Gastrocnemius medialis (tissue), 4 donors: Measurements from ENCODE around the gene ARL8B.

Source experiments
- CTCF ChIP-seq, 5 experiments: fragments of 450-650 bp in 3 of 5; fragments of 200-600 bp in 2 of 5; sonication (generic) in 2 of 5; IDR thresholded peaks in 4 of 5; conservative IDR thresholded peaks in 1 of 5; 1 replicate in 4 of 5; 2 replicates in 1 of 5; pipeline ENCODE4 v1.5.1; 2016 to 2019; ENCODE audit warnings: antibody characterized with exemption in 5 of 5, mild to moderate bottlenecking in 3 of 5, moderate library complexity in 3 of 5
- POLR2A ChIP-seq, 2 donors: fragments of 450-650 bp; IDR thresholded peaks; one replicate each; pipeline ENCODE4 v1.6.1; 2017; ENCODE audit warnings: antibody characterized with exemption in 2 of 2, mild to moderate bottlenecking in 2 of 2, moderate library complexity in 2 of 2

GRCh38 chr3:5093731-5094130 is 28.4 kb upstream of the ARL8B start:
- TF ChIP-seq CTCF (IDR thresholded peaks at IDR 0.05 in 4 of 5, conservative IDR thresholded peaks at IDR 0.05 in 1 of 5) (no peak), POLR2A (IDR thresholded peaks at IDR 0.05) (no peak)
